SK-N-SH treated with all-trans-retinoic acid at 6 μM for 48 hours (cell line): ENCODE measurements around the gene MPDU1.

Source experiments
- ARNTL ChIP-seq: fragments of 450-650 bp; formaldehyde crosslinking; IDR thresholded peaks from 2 replicates; pipeline ENCODE4 v1.5.0; 2020; ENCODE audit warnings: low read depth, mild to moderate bottlenecking, moderate library complexity, borderline replicate concordance
- BACH2 ChIP-seq: fragments of 250-450 bp; sonication (Bioruptor Pico); IDR thresholded peaks from 2 replicates; pipeline ENCODE4 v1.9.0; 2021; ENCODE audit warnings: mild to moderate bottlenecking, borderline replicate concordance
- CREB5 ChIP-seq: fragments of 250-450 bp; sonication (Bioruptor Pico); IDR thresholded peaks from 2 replicates; pipeline ENCODE4 v1.5.1; 2020; ENCODE audit warnings: low read depth, mild to moderate bottlenecking, moderate library complexity
- ISL1 ChIP-seq: fragments of 250-450 bp; sonication (Bioruptor Pico); IDR thresholded peaks from 2 replicates; pipeline ENCODE4 v2.1.2; 2022; ENCODE audit warnings: mild to moderate bottlenecking, moderate library complexity
- OSR1 ChIP-seq: fragments of 250-450 bp; sonication (Bioruptor Pico); IDR thresholded peaks from 2 replicates; pipeline ENCODE4 v1.8.0; 2022; ENCODE audit warnings: moderate library complexity, mild to moderate bottlenecking, inconsistent platforms
- TCF4 ChIP-seq: fragments of 250-450 bp; sonication (Bioruptor Pico); IDR thresholded peaks from 2 replicates; pipeline ENCODE4 v1.8.0; 2021; ENCODE audit warnings: mild to moderate bottlenecking, moderate library complexity, borderline replicate concordance
- ZFP3 ChIP-seq: fragments of 250-450 bp; sonication (Bioruptor Pico); IDR thresholded peaks from 2 replicates; pipeline ENCODE4 v1.5.0; 2020; ENCODE audit warnings: mild to moderate bottlenecking, moderate library complexity
- ZFP30 ChIP-seq: fragments of 450-650 bp; formaldehyde crosslinking; IDR thresholded peaks from 2 replicates; pipeline ENCODE4 v1.5.0; 2022; ENCODE audit warnings: mild to moderate bottlenecking, moderate library complexity
- TF ChIP-seq, protein P1 (sequence below): fragments of 250-450 bp; sonication (Bioruptor Pico); IDR thresholded peaks from 2 replicates; pipeline ENCODE4 v1.8.0; 2020; ENCODE audit warnings: mild to moderate bottlenecking, moderate library complexity, borderline replicate concordance
- TF ChIP-seq, protein P2 (sequence below): fragments of 250-450 bp; sonication (Bioruptor Pico); IDR thresholded peaks from 2 replicates; pipeline ENCODE4 v1.5.0; 2020; ENCODE audit warnings: mild to moderate bottlenecking, moderate library complexity
- TF ChIP-seq, protein P3 (sequence below): fragments of 250-450 bp; sonication (Bioruptor Pico); IDR thresholded peaks from 2 replicates; pipeline ENCODE4 v1.8.0; 2021; ENCODE audit warnings: low read depth, mild to moderate bottlenecking, moderate library complexity, borderline replicate concordance

GRCh38 chr17:7575481-7575883, 8.2 kb upstream of the MPDU1 start:
- TF ChIP-seq, protein P1, sequence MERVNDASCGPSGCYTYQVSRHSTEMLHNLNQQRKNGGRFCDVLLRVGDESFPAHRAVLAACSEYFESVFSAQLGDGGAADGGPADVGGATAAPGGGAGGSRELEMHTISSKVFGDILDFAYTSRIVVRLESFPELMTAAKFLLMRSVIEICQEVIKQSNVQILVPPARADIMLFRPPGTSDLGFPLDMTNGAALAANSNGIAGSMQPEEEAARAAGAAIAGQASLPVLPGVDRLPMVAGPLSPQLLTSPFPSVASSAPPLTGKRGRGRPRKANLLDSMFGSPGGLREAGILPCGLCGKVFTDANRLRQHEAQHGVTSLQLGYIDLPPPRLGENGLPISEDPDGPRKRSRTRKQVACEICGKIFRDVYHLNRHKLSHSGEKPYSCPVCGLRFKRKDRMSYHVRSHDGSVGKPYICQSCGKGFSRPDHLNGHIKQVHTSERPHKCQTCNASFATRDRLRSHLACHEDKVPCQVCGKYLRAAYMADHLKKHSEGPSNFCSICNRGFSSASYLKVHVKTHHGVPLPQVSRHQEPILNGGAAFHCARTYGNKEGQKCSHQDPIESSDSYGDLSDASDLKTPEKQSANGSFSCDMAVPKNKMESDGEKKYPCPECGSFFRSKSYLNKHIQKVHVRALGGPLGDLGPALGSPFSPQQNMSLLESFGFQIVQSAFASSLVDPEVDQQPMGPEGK (CRISPR knock-in tag): no peak
- TF ChIP-seq TCF4 (CRISPR knock-in tag) (no peak), ISL1 (CRISPR knock-in tag) (no peak), ARNTL (CRISPR knock-in tag) (no peak), CREB5 (no peak), ZFP3 (CRISPR knock-in tag) (no peak), OSR1 (no peak), ZFP30 (CRISPR knock-in tag) (no peak), BACH2 (CRISPR knock-in tag) (no peak)
- TF ChIP-seq, protein P2, sequence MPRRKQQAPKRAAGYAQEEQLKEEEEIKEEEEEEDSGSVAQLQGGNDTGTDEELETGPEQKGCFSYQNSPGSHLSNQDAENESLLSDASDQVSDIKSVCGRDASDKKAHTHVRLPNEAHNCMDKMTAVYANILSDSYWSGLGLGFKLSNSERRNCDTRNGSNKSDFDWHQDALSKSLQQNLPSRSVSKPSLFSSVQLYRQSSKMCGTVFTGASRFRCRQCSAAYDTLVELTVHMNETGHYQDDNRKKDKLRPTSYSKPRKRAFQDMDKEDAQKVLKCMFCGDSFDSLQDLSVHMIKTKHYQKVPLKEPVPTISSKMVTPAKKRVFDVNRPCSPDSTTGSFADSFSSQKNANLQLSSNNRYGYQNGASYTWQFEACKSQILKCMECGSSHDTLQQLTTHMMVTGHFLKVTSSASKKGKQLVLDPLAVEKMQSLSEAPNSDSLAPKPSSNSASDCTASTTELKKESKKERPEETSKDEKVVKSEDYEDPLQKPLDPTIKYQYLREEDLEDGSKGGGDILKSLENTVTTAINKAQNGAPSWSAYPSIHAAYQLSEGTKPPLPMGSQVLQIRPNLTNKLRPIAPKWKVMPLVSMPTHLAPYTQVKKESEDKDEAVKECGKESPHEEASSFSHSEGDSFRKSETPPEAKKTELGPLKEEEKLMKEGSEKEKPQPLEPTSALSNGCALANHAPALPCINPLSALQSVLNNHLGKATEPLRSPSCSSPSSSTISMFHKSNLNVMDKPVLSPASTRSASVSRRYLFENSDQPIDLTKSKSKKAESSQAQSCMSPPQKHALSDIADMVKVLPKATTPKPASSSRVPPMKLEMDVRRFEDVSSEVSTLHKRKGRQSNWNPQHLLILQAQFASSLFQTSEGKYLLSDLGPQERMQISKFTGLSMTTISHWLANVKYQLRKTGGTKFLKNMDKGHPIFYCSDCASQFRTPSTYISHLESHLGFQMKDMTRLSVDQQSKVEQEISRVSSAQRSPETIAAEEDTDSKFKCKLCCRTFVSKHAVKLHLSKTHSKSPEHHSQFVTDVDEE (CRISPR knock-in tag): no peak
- TF ChIP-seq, protein P3, sequence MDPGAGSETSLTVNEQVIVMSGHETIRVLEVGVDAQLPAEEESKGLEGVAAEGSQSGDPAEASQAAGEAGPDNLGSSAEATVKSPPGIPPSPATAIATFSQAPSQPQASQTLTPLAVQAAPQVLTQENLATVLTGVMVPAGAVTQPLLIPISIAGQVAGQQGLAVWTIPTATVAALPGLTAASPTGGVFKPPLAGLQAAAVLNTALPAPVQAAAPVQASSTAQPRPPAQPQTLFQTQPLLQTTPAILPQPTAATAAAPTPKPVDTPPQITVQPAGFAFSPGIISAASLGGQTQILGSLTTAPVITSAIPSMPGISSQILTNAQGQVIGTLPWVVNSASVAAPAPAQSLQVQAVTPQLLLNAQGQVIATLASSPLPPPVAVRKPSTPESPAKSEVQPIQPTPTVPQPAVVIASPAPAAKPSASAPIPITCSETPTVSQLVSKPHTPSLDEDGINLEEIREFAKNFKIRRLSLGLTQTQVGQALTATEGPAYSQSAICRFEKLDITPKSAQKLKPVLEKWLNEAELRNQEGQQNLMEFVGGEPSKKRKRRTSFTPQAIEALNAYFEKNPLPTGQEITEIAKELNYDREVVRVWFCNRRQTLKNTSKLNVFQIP: no peak
